HepG2 (cell line): ENCODE results near the gene FHL5. TPM values are rescaled to one million over a fixed set of nuclear protein-coding genes. Genes with fewer than 3 reads are reported as not detected.

ENCODE experiments used
- ATF7-NPFF ChIP-seq: sonication (generic); formaldehyde crosslinking; IDR thresholded peaks from 2 replicates; pipeline ENCODE4 v1.8.1; 2023; ENCODE audit warnings: mild to moderate bottlenecking, low read depth, missing genetic modification reagents, moderate library complexity
- CBX1 ChIP-seq: IDR thresholded peaks from one replicate; pipeline ENCODE4 v1.6.1; 2016; ENCODE audit warnings: antibody characterized with exemption, low read depth
- GPN1 ChIP-seq: sonication (generic); formaldehyde crosslinking; IDR thresholded peaks from 2 replicates; pipeline ENCODE4 v1.5.1; 2020; ENCODE audit warnings: missing genetic modification reagents, borderline replicate concordance
- HMGXB4 ChIP-seq, 2 experiments: sonication (generic) in 1 of 2; formaldehyde crosslinking in 1 of 2; IDR thresholded peaks; 2 replicates each; pipeline versions ENCODE4 v1.4.0 to v1.6.1; 2018 to 2020; ENCODE audit warnings: missing genetic modification reagents in 2 of 2, borderline replicate concordance in 1 of 2, low read depth in 1 of 2, mild to moderate bottlenecking in 1 of 2, missing biosample characterization in 1 of 2
- HNRNPK ChIP-seq: fragments of 200-400 bp; formaldehyde crosslinking; IDR thresholded peaks from 2 replicates; pipeline ENCODE4 v1.6.1; 2018; ENCODE audit warnings: low read length, low read depth, moderate library complexity, mild to moderate bottlenecking; ENCODE audit not compliant: poor library complexity, severe bottlenecking
- IRX3 ChIP-seq: sonication (generic); formaldehyde crosslinking; IDR thresholded peaks from 2 replicates; pipeline ENCODE4 v1.8.1; 2023; ENCODE audit warnings: mild to moderate bottlenecking, low read depth, missing genetic modification reagents, borderline replicate concordance
- MIER2 ChIP-seq: IDR thresholded peaks from 2 replicates; pipeline ENCODE4 v1.6.1; 2016; ENCODE audit warnings: missing biosample characterization, missing genetic modification reagents
- MTF2 ChIP-seq: sonication (generic); formaldehyde crosslinking; IDR thresholded peaks from 2 replicates; pipeline ENCODE4 v1.5.0; 2020; ENCODE audit warnings: missing genetic modification reagents, borderline replicate concordance
- RFXANK ChIP-seq: IDR thresholded peaks from 2 replicates; pipeline ENCODE4 v1.6.1; 2016
- TBX3 ChIP-seq: fragments of 450-650 bp; IDR thresholded peaks from 2 replicates; pipeline ENCODE4 v1.6.1; 2017; ENCODE audit warnings: antibody characterized with exemption, mild to moderate bottlenecking, inconsistent platforms, borderline replicate concordance
- YEATS2 ChIP-seq: sonication (generic); formaldehyde crosslinking; IDR thresholded peaks from 2 replicates; pipeline ENCODE4 v1.4.0; 2020; ENCODE audit warnings: missing genetic modification reagents, borderline replicate concordance
- ZBTB46 ChIP-seq: sonication (generic); formaldehyde crosslinking; IDR thresholded peaks from 2 replicates; pipeline ENCODE4 v1.4.0; 2020; ENCODE audit warnings: mild to moderate bottlenecking, missing genetic modification reagents, borderline replicate concordance
- ZFYVE20 ChIP-seq: sonication (generic); formaldehyde crosslinking; IDR thresholded peaks from 2 replicates; pipeline ENCODE4 v1.8.0; 2023; ENCODE audit warnings: low read depth, mild to moderate bottlenecking, moderate library complexity, missing genetic modification reagents, borderline replicate concordance
- ZNF230 ChIP-seq: sonication (generic); formaldehyde crosslinking; IDR thresholded peaks from 2 replicates; pipeline ENCODE4 v1.4.0; 2020; ENCODE audit warnings: mild to moderate bottlenecking, missing genetic modification reagents
- ZNF558 ChIP-seq: sonication (generic); formaldehyde crosslinking; IDR thresholded peaks from 2 replicates; pipeline ENCODE4 v1.9.0; 2022; ENCODE audit warnings: mild to moderate bottlenecking, missing genetic modification reagents, borderline replicate concordance
- polyA plus RNA-seq, 8 experiments: library from polyadenylated mRNA; depleted of rRNA in 3 of 8; stranded (reverse) in 7 of 8; unstranded in 1 of 8; fragments of >200 nt; fragmentation: Illumina TruSeq in 4 of 8; extraction: Trizol in 4 of 8; gene quantifications; 2 replicates each; pipeline versions ENCODE4 v1.2.1 to v1.2.3, GENCODE V29; 2011 to 2016; ENCODE audit warnings: low read depth in 4 of 8, missing spikeins in 1 of 8, mixed read lengths in 1 of 8; ENCODE audit not compliant: insufficient read depth in 1 of 8
- total RNA-seq, 5 experiments: library from RNA; depleted of rRNA; stranded (reverse); fragments of >200 nt; fragmentation: Illumina TruSeq; extraction: Trizol; gene quantifications; 2 replicates each; pipeline ENCODE4 v1.2.3, GENCODE V29; 2016; ENCODE audit warnings: low read depth in 1 of 5
- TF ChIP-seq, protein P1 (sequence below): sonication (generic); formaldehyde crosslinking; IDR thresholded peaks from 2 replicates; pipeline ENCODE4 v1.4.0; 2020; ENCODE audit warnings: low read depth, missing genetic modification reagents
- TF ChIP-seq, protein P2 (sequence below): IDR thresholded peaks from 2 replicates; pipeline ENCODE4 v1.6.1; 2016; ENCODE audit warnings: missing biosample characterization, missing genetic modification reagents, low read depth
- TF ChIP-seq, protein P3 (sequence below): sonication (generic); formaldehyde crosslinking; IDR thresholded peaks from 2 replicates; pipeline ENCODE4 v1.4.0; 2020; ENCODE audit warnings: mild to moderate bottlenecking, missing genetic modification reagents

FHL5 gene
- total and polyA plus RNA-seq, 2 of the 13 experiments (the other 11 are each of a cell fraction or from before 2014, with no cell fraction given): not detected

DNA sequence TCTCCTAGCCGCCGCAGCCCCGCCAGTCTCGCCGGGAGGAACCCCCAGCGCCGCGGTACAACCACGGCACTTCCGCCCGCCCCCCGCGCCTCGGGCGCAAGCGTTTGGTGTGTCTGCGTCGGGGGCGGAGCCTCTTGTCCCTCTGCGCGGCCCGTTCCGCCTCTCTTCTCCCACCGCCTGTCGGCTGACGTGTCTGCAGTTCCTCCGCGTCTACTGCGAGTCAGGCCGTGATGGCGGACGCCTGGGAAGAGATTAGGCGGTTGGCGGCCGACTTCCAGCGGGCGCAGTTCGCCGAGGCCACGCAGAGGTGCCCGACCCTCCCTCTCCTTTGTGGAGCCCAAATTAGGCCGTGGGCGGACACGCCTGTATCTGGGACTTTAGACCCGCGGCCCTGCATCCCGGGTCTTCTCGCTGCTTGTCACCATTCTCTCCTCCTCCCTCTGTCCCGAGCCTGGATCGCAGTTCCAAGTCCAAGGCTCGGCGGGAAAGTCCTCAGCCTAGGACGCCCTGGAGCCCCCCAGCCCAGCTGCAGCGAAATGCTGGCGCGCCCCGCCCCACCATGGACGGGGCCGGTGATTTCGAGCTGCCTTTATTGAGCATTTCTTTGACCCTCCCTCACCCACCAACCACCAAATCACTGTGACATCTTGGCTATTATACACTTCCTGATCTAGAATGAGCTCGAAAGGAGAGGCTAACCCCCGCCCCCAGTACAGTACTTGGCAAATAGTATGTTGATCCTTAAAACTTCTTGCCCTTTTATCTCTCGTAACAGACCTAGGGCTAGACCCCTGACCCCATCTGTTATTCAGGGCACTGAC lies 41.1 kb upstream of the FHL5 start, which contains the start of gene UFL1 (continued):
- TF ChIP-seq ZBTB46 (CRISPR knock-in tag): no peak
- TF ChIP-seq MTF2 (CRISPR knock-in tag): no peak
- TF ChIP-seq HNRNPK: peak; percentile 85
- TF ChIP-seq ATF7-NPFF (CRISPR knock-in tag): peak; percentile 84
- TF ChIP-seq RFXANK: no peak
- TF ChIP-seq GPN1 (CRISPR knock-in tag): no peak
- TF ChIP-seq HMGXB4 (CRISPR knock-in tag; IDR thresholded peaks at IDR 0.05; ENCODE audit: borderline replicate concordance in 1 of 2, low read depth in 1 of 2): peak; percentile 70 to 92; a peak in 3 of 4 replicates
- TF ChIP-seq ZNF230 (CRISPR knock-in tag): peak; percentile 78; the same call in 1 of the 2 replicates
- TF ChIP-seq MIER2 (CRISPR knock-in tag): no peak
- peak; percentile 77 for TF ChIP-seq CBX1
- no peak for TF ChIP-seq ZNF558 (CRISPR knock-in tag)
- TF ChIP-seq YEATS2 (CRISPR knock-in tag): peak; percentile 88
- TF ChIP-seq, protein P1, sequence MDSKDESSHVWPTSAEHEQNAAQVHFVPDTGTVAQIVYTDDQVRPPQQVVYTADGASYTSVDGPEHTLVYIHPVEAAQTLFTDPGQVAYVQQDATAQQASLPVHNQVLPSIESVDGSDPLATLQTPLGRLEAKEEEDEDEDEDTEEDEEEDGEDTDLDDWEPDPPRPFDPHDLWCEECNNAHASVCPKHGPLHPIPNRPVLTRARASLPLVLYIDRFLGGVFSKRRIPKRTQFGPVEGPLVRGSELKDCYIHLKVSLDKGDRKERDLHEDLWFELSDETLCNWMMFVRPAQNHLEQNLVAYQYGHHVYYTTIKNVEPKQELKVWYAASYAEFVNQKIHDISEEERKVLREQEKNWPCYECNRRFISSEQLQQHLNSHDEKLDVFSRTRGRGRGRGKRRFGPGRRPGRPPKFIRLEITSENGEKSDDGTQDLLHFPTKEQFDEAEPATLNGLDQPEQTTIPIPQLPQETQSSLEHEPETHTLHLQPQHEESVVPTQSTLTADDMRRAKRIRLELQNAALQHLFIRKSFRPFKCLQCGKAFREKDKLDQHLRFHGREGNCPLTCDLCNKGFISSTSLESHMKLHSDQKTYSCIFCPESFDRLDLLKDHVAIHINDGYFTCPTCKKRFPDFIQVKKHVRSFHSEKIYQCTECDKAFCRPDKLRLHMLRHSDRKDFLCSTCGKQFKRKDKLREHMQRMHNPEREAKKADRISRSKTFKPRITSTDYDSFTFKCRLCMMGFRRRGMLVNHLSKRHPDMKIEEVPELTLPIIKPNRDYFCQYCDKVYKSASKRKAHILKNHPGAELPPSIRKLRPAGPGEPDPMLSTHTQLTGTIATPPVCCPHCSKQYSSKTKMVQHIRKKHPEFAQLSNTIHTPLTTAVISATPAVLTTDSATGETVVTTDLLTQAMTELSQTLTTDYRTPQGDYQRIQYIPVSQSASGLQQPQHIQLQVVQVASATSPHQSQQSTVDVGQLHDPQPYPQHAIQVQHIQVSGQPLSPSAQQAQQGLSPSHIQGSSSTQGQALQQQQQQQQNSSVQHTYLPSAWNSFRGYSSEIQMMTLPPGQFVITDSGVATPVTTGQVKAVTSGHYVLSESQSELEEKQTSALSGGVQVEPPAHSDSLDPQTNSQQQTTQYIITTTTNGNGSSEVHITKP (CRISPR knock-in tag): peak; percentile 48; the same call in 1 of the 2 replicates
- TF ChIP-seq, protein P2, sequence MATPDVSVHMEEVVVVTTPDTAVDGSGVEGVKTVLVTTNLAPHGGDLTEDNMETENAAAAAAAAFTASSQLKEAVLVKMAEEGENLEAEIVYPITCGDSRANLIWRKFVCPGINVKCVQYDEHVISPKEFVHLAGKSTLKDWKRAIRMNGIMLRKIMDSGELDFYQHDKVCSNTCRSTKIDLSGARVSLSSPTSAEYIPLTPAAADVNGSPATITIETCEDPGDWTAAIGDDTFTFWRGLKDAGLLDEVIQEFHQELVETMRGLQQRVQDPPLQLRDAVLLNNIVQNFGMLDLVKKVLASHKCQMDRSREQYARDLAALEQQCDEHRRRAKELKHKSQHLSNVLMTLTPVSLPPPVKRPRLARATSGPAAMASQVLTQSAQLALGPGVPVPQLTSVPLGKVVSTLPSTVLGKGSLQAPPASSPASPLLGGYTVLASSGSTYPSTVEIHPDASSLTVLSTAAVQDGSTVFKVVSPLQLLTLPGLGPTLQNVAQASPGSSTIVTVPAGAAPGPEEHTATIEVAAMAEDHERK (CRISPR knock-in tag): peak; percentile 74
- peak; percentile 82; the same call in 1 of the 2 replicates for TF ChIP-seq IRX3 (CRISPR knock-in tag)
- peak; percentile 75; the same call in 1 of the 2 replicates for TF ChIP-seq ZFYVE20 (CRISPR knock-in tag)
- TF ChIP-seq, protein P3, sequence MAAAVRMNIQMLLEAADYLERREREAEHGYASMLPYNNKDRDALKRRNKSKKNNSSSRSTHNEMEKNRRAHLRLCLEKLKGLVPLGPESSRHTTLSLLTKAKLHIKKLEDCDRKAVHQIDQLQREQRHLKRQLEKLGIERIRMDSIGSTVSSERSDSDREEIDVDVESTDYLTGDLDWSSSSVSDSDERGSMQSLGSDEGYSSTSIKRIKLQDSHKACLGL: peak; percentile 83
- TF ChIP-seq TBX3: no peak; the same call in 1 of the 2 replicates
